HG02610 (cell line): Measurements from ENCODE around the gene TREML4.

Experiments
- ATAC-seq: cut with Tn5 transposase; IDR thresholded peaks from one replicate; pipeline ENCODE4 v1.9.1; 2021; ENCODE audit warnings: mild to moderate bottlenecking, moderate library complexity; ENCODE audit not compliant: unreplicated experiment

Gene TREML4

GRCh38 chr6:41283600-41283999 lies 55.5 kb downstream of the TREML4 start:
- ATAC-seq, result no peak

- ATAC-seq, result no peak
Observed at GRCh38 chr6:41284726-41285125, 56.6 kb downstream of the TREML4 start.

GRCh38 chr6:41286544-41287346 lies 58.6 kb downstream of the TREML4 start, which contains the start of gene TREM1:
TREM1 (minus strand) TSS chr6:41286682; CDS start chr6:41286655, 27 bp downstream.
- no peak for ATAC-seq

GRCh38 chr6:41288030-41288753 lies 60.0 kb downstream of the TREML4 start:
- no peak for ATAC-seq
